HepG2 (cell line): ENCODE results near the gene SIGMAR1. TPM values are rescaled to one million over a fixed set of nuclear protein-coding genes. Genes with fewer than 3 reads are reported as not detected.

ENCODE experiments used
- ARID5B ChIP-seq: IDR thresholded peaks from 2 replicates; pipeline ENCODE4 v1.4.0; 2020; ENCODE audit warnings: mild to moderate bottlenecking, missing genetic modification reagents
- DNMT1 ChIP-seq: sonication (generic); formaldehyde crosslinking; IDR thresholded peaks from 2 replicates; pipeline ENCODE4 v1.5.1; 2020; ENCODE audit warnings: mild to moderate bottlenecking, missing genetic modification reagents
- GLI4 ChIP-seq: sonication (generic); formaldehyde crosslinking; IDR thresholded peaks from 2 replicates; pipeline ENCODE4 v1.5.1; 2020; ENCODE audit warnings: missing genetic modification reagents, mild to moderate bottlenecking, moderate library complexity, borderline replicate concordance
- HOXA9 ChIP-seq: sonication (generic); formaldehyde crosslinking; IDR thresholded peaks from 2 replicates; pipeline ENCODE4 v1.8.1; 2022; ENCODE audit warnings: missing genetic modification reagents, mild to moderate bottlenecking, moderate library complexity, borderline replicate concordance
- IRF1 ChIP-seq: sonication (generic); formaldehyde crosslinking; IDR thresholded peaks from 2 replicates; pipeline ENCODE4 v1.4.0; 2020; ENCODE audit warnings: low read depth, mild to moderate bottlenecking, missing genetic modification reagents
- KDM5A ChIP-seq: fragments of 200-600 bp; sonication (generic); IDR thresholded peaks from 2 replicates; pipeline ENCODE4 v1.7.0; 2018; ENCODE audit warnings: antibody characterized with exemption, mild to moderate bottlenecking, low read length, borderline replicate concordance
- KDM6A ChIP-seq: IDR thresholded peaks from 2 replicates; pipeline ENCODE4 v1.6.1; 2016; ENCODE audit warnings: low read depth
- MAF1 ChIP-seq: sonication (generic); formaldehyde crosslinking; IDR thresholded peaks from 2 replicates; pipeline ENCODE4 v1.5.0; 2020; ENCODE audit warnings: missing genetic modification reagents, borderline replicate concordance
- MBNL3 ChIP-seq: fragments of 250-450 bp; sonication (Bioruptor Pico); conservative IDR thresholded peaks from 2 replicates; pipeline ENCODE4 v1.8.0; 2022; ENCODE audit warnings: mild to moderate bottlenecking, inconsistent platforms
- NFIC ChIP-seq: IDR thresholded peaks from 2 replicates; pipeline ENCODE4 v1.6.1; 2012; ENCODE audit warnings: mild to moderate bottlenecking, low read length, inconsistent platforms
- PTBP1 ChIP-seq: fragments of 200-400 bp; formaldehyde crosslinking; IDR thresholded peaks from 2 replicates; pipeline ENCODE4 v1.6.1; 2018; ENCODE audit warnings: low read length, low read depth; ENCODE audit not compliant: poor library complexity, severe bottlenecking
- SRY ChIP-seq: sonication (generic); formaldehyde crosslinking; IDR thresholded peaks from 2 replicates; pipeline ENCODE4 v1.8.0; 2022; ENCODE audit warnings: mild to moderate bottlenecking, missing genetic modification reagents
- TARDBP ChIP-seq: sonication (generic); formaldehyde crosslinking; IDR thresholded peaks from 2 replicates; pipeline ENCODE4 v1.8.0; 2022; ENCODE audit warnings: mild to moderate bottlenecking, missing genetic modification reagents
- THRA ChIP-seq: sonication (generic); formaldehyde crosslinking; IDR thresholded peaks from 2 replicates; pipeline ENCODE4 v1.4.0; 2020; ENCODE audit warnings: missing genetic modification reagents, borderline replicate concordance
- ZMAT3 ChIP-seq: sonication (generic); formaldehyde crosslinking; conservative IDR thresholded peaks from 2 replicates; pipeline ENCODE4 v1.7.0; 2021; ENCODE audit warnings: missing genetic modification reagents
- ZNF160 ChIP-seq: sonication (generic); formaldehyde crosslinking; IDR thresholded peaks from 2 replicates; pipeline ENCODE4 v1.8.0; 2022; ENCODE audit warnings: mild to moderate bottlenecking, inconsistent platforms, missing genetic modification reagents
- ZNF484 ChIP-seq: sonication (generic); formaldehyde crosslinking; IDR thresholded peaks from 2 replicates; pipeline ENCODE4 v1.5.1; 2020; ENCODE audit warnings: mild to moderate bottlenecking, low read depth, missing genetic modification reagents, borderline replicate concordance
- ZNF530 ChIP-seq: sonication (generic); formaldehyde crosslinking; IDR thresholded peaks from 2 replicates; pipeline ENCODE4 v1.5.0; 2020; ENCODE audit warnings: low read depth, mild to moderate bottlenecking, missing genetic modification reagents
- ZNF574 ChIP-seq: sonication (generic); formaldehyde crosslinking; IDR thresholded peaks from 2 replicates; pipeline ENCODE4 v1.4.0; 2020; ENCODE audit warnings: missing genetic modification reagents
- ZSCAN21 ChIP-seq: sonication (generic); formaldehyde crosslinking; IDR thresholded peaks from 2 replicates; pipeline ENCODE4 v1.8.0; 2022; ENCODE audit warnings: mild to moderate bottlenecking, missing genetic modification reagents, moderate library complexity, borderline replicate concordance
- polyA plus RNA-seq, 8 experiments: library from polyadenylated mRNA; depleted of rRNA in 3 of 8; stranded (reverse) in 7 of 8; unstranded in 1 of 8; fragments of >200 nt; fragmentation: Illumina TruSeq in 4 of 8; extraction: Trizol in 4 of 8; gene quantifications; 2 replicates each; pipeline versions ENCODE4 v1.2.1 to v1.2.3, GENCODE V29; 2011 to 2016; ENCODE audit warnings: low read depth in 4 of 8, missing spikeins in 1 of 8, mixed read lengths in 1 of 8; ENCODE audit not compliant: insufficient read depth in 1 of 8
- total RNA-seq, 5 experiments: library from RNA; depleted of rRNA; stranded (reverse); fragments of >200 nt; fragmentation: Illumina TruSeq; extraction: Trizol; gene quantifications; 2 replicates each; pipeline ENCODE4 v1.2.3, GENCODE V29; 2016; ENCODE audit warnings: low read depth in 1 of 5

Gene SIGMAR1
- total and polyA plus RNA-seq, 2 of the 13 experiments (the other 11 are each of a cell fraction or from before 2014, with no cell fraction given): 38.9 to 60.8 TPM

- TF ChIP-seq ZNF160 (peak; percentile 50; the same call in 1 of the 2 replicates), GLI4 (CRISPR knock-in tag) (peak; percentile 50; the same call in 1 of the 2 replicates), ARID5B (no peak), SRY (CRISPR knock-in tag) (peak; percentile 73), KDM5A (0 out of 2 replicates have a peak, but pooled peaks have one; percentile 23), ZNF484 (CRISPR knock-in tag) (no peak), DNMT1 (peak; percentile 79; the same call in 1 of the 2 replicates), NFIC (no peak), ZNF574 (CRISPR knock-in tag) (peak; percentile 75), TARDBP (CRISPR knock-in tag) (peak; percentile 53; the same call in 1 of the 2 replicates), ZNF530 (CRISPR knock-in tag) (no peak), ZSCAN21 (CRISPR knock-in tag) (peak; percentile 49; the same call in 1 of the 2 replicates), HOXA9 (CRISPR knock-in tag) (no peak; the same call in 1 of the 2 replicates), IRF1 (CRISPR knock-in tag) (no peak), MAF1 (CRISPR knock-in tag) (0 out of 2 replicates have a peak, but pooled peaks have one; percentile 8), KDM6A (CRISPR knock-in tag) (no peak), ZMAT3 (CRISPR knock-in tag) (peak; percentile 80), PTBP1 (no peak), MBNL3 (CRISPR knock-in tag) (no peak), THRA (CRISPR knock-in tag) (peak; percentile 29; the same call in 1 of the 2 replicates)
Observed at GRCh38 chr9:34637356-34638137, at the start of gene SIGMAR1 (continued).
